ENCODE data around the gene RNASEH2A.

DNA sequence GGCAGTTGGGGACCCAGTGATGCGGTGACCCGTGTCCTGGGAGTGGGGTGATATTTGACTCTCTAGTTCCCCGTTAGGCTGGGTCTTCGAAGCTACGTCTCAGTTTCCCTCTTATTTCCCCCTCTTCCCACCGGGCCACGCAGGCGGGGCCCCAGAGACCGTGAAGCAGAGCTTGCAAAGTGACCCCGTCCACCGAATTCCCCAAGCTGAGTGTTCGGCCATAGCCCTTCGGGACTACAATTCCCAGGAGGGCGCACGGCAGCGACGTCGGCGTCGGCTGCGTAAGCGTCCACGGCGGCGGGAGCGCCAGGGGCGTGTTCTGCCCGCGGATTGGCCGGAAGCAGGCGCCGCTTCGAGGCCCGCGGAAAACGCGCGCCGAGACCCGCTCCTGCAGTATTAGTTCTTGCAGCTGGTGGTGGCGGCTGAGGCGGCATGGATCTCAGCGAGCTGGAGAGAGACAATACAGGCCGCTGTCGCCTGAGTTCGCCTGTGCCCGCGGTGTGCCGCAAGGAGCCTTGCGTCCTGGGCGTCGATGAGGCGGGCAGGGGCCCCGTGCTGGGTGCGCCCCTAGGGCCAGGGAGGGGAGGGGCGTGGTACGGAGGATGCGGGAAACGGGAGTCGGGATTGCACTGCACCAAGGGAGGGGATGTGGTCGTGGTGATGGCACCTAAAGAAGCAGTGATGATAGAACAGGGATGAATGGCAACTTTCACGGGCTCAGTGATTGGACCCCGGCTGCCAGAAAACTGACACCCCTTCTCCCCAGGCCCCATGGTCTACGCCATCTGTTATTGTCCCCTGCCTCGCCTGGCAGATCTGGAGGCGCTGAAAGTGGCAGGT is at the start of gene RNASEH2A:
- TF ChIP-seq EZH2phosphoT487 (IDR thresholded peaks at IDR 0.05; ENCODE audit: insufficient read depth, low read depth) (no peak), EZH2 (IDR thresholded peaks at IDR 0.05; ENCODE audit: insufficient read depth, poor library complexity, severe bottlenecking) (no peak)
